Measurements from ENCODE around the gene FLOT2. TPM values are rescaled to one million over a fixed set of nuclear protein-coding genes. Genes with fewer than 3 reads are reported as not detected.
"Not testable (repeated sequence)": the region's sequence is repeated elsewhere in the genome, so short reads cannot be mapped to it uniquely, and the experiment has no call there.

FLOT2 gene
- total RNA-seq, 2 experiments from 2014 or later = 79.7 to 85.1 TPM

GRCh38 chr17:28896491-28896883 lies 1.0 kb downstream of the FLOT2 start:
- H3K9me3 Mint-ChIP-seq = no peaks in the 10 kb centered on the region
- H3K27me3 Mint-ChIP-seq = no peaks in the 10 kb centered on the region
- peaks cover 66% of the 10 kb centered on the region for H3K4me1 Mint-ChIP-seq (ENCODE audit: low read depth)
- ChIA-PET CTCF (interaction anchor here (0.5 to 3.3 kb wide), 5 partner anchors 11 to 170 kb away, joined by 3 to 11 read pairs (median 4); no protein-coding TSS in a partner anchor), POLR2A (interaction anchor here (0.7 to 4.1 kb wide), 8 partner anchors 25 to 176 kb away, joined by 3 to 37 read pairs (median 11); partner anchors contain the start of genes FAM222B, PHF12, RPL23A and TRAF4)
- Histone ChIP-seq H3K4me1 (ENCODE audit: insufficient read depth, low read length) (peaks cover 75% of the 10 kb centered on the region), H3K36me3 (ENCODE audit: insufficient read depth, low read length) (peaks cover 15% of the 10 kb centered on the region), H3K9me3 (ENCODE audit: control insufficient read depth in 1 of 2, insufficient read depth in 1 of 2, low read length in 2 of 2) (no peaks in the 10 kb centered on the region), H3K27ac (ENCODE audit: low read depth in 1 of 2, low read length in 2 of 2) (peak overlapping the region; percentile 80 to 87), H3K27me3 (ENCODE audit: control insufficient read depth in 1 of 2, insufficient read depth in 2 of 2, low read length in 2 of 2) (no peaks in the 10 kb centered on the region), H3K4me3 (ENCODE audit: low read length) (peak overlapping the region; percentile 83)
- H3K27ac Mint-ChIP-seq = peak overlapping the region; percentile 95
- peak overlapping the region; percentile 93 for H3K4me3 Mint-ChIP-seq
- DNase-seq (no peak), ATAC-seq (ENCODE audit: poor library complexity) (no peak)
- peaks cover 42% of the 10 kb centered on the region for H3K36me3 Mint-ChIP-seq (ENCODE audit: low read depth)
- TF ChIP-seq CTCF (IDR thresholded peaks at IDR 0.05) = no peak
- intact Hi-C loops (cut with DNase I, micrococcal nuclease) = loop anchor here (2.0 kb wide), 3 partner anchors 40 to 168 kb away; partner anchors contain the start of gene NEK8 (in 1 of the 2)

GRCh38 chr17:28895794-28896447 lies 1.6 kb downstream of the FLOT2 start:
- peaks cover 70% of the 10 kb centered on the region for H3K4me1 Mint-ChIP-seq (ENCODE audit: low read depth)
- Histone ChIP-seq H3K4me3 (ENCODE audit: low read length) (peak overlapping the region; percentile 83), H3K27ac (ENCODE audit: low read depth in 1 of 2, low read length in 2 of 2) (peak overlapping the region; percentile 80 to 87), H3K36me3 (ENCODE audit: insufficient read depth, low read length) (peaks cover 18% of the 10 kb centered on the region), H3K27me3 (ENCODE audit: control insufficient read depth in 1 of 2, insufficient read depth in 2 of 2, low read length in 2 of 2) (no peaks in the 10 kb centered on the region), H3K4me1 (ENCODE audit: insufficient read depth, low read length) (peaks cover 75% of the 10 kb centered on the region), H3K9me3 (ENCODE audit: control insufficient read depth in 1 of 2, insufficient read depth in 1 of 2, low read length in 2 of 2) (no peaks in the 10 kb centered on the region)
- intact Hi-C loops (cut with DNase I, micrococcal nuclease) = loop anchor here (2.0 kb wide), 3 partner anchors 39 to 167 kb away; partner anchors contain the start of gene NEK8 (in 1 of the 2)
- no peaks in the 10 kb centered on the region for H3K9me3 Mint-ChIP-seq
- TF ChIP-seq CTCF (IDR thresholded peaks at IDR 0.05) = no peak
- ChIA-PET CTCF (interaction anchor here (0.5 to 3.3 kb wide), 6 partner anchors 12 to 169 kb away, joined by 3 to 11 read pairs (median 4); partner anchors contain the start of gene TLCD1), POLR2A (interaction anchor here (0.7 to 4.1 kb wide), 6 partner anchors 14 to 176 kb away, joined by 3 to 37 read pairs (median 10); partner anchors contain the start of genes PHF12, RPL23A and TRAF4)
- peak overlapping the region; percentile 93 for H3K4me3 Mint-ChIP-seq
- ATAC-seq (ENCODE audit: poor library complexity) = no peak
- H3K27ac Mint-ChIP-seq = peak overlapping the region; percentile 95
- no peaks in the 10 kb centered on the region for H3K27me3 Mint-ChIP-seq
- H3K36me3 Mint-ChIP-seq (ENCODE audit: low read depth) = peaks cover 47% of the 10 kb centered on the region
- no peak for DNase-seq

GRCh38 chr17:28893248-28894183 lies 4.0 kb downstream of the FLOT2 start:
- H3K27ac Mint-ChIP-seq = peak overlapping the region; percentile 95
- ATAC-seq (ENCODE audit: poor library complexity) (peak; percentile 34), DNase-seq (peak in 6 of 14 experiments; percentile 16 to 65 (median 30))
- H3K27me3 Mint-ChIP-seq; H3K9me3 ChIP-seq (ENCODE audit: control insufficient read depth in 1 of 2, insufficient read depth in 1 of 2, low read length in 2 of 2); H3K27me3 ChIP-seq (ENCODE audit: control insufficient read depth in 1 of 2, insufficient read depth in 2 of 2, low read length in 2 of 2); H3K9me3 Mint-ChIP-seq; intact Hi-C loops (cut with DNase I, micrococcal nuclease): not testable (repeated sequence)
- peaks cover 53% of the 10 kb centered on the region for H3K36me3 Mint-ChIP-seq (ENCODE audit: low read depth)
- H3K4me1 Mint-ChIP-seq (ENCODE audit: low read depth) = peaks cover 58% of the 10 kb centered on the region
- H3K36me3 ChIP-seq (ENCODE audit: insufficient read depth, low read length) = peaks cover 17% of the 10 kb centered on the region
- CTCF ChIA-PET = interaction anchor here (0.7 to 3.7 kb wide), 8 partner anchors 10 to 166 kb away, joined by 3 to 25 read pairs (median 3); partner anchors contain the start of genes DHRS13, ERAL1 and TRAF4
- H3K4me3 Mint-ChIP-seq = peak overlapping the region; percentile 77
- POLR2A ChIA-PET = interaction anchor here (0.6 to 2.4 kb wide), 10 partner anchors 9 to 724 kb away, joined by 3 to 14 read pairs (median 6); partner anchors contain the start of genes DHRS13, FAM222B, PHF12 and RPL23A
- H3K4me1 ChIP-seq (ENCODE audit: insufficient read depth, low read length) = peaks cover 84% of the 10 kb centered on the region
- peak overlapping the region; percentile 30 for H3K4me3 ChIP-seq (ENCODE audit: low read length)
- H3K27ac ChIP-seq (ENCODE audit: low read depth in 1 of 2, low read length in 2 of 2) = peak overlapping the region; percentile 84 to 86

Data from CD4-positive, alpha-beta T cell (primary cell).